22Rv1 (cell line): ENCODE measurements around the gene GPS1.

ENCODE experiments used
- ZFX ChIP-seq: fragments of 450-650 bp; IDR thresholded peaks from 2 replicates; pipeline ENCODE4 v1.6.1; 2017; ENCODE audit warnings: antibody characterized with exemption, borderline replicate concordance
- TF ChIP-seq, protein P1 (sequence below): fragments of 450-650 bp; IDR thresholded peaks from 2 replicates; pipeline ENCODE4 v1.5.1; 2017; ENCODE audit warnings: mild to moderate bottlenecking

DNA sequence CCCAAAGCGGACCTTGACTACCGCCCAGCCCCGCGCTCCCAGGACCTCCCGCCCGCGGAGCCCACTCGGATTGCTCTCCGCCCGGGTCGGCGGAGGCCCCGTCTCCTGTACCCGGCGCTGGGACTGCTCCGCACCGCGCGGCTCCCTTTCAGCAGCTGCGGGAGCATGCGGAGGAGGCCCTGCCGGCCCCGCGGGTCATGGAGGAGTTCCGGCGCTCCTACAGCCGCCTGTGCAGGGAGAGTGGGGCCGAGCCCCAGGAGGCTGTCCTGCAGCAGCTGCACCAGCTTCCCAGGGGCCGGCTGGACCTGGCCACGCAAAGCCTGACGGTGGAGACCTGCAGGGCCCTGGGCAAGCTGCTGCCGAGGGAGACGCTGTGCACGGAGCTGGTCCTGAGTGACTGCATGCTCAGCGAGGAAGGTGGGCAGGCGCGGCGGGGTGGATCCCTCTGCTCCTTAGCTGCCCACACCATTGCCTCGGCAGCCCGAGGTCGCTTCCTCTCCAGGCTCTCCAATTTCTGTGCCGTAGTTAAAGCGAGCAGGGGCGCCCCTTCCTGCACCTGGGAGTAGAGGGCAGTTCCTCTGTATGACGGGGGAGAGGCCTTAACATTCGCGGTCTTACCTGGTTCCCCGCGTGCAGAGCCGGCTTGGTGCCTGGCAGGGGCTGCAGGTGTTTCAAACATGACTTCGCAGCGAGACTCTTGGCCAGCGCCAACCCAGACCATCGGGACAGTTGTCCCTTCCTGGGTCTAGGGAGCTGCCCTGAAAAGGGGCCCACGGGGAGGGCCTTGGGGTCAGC, 28.1 kb upstream of the GPS1 start:
- TF ChIP-seq, protein P1, sequence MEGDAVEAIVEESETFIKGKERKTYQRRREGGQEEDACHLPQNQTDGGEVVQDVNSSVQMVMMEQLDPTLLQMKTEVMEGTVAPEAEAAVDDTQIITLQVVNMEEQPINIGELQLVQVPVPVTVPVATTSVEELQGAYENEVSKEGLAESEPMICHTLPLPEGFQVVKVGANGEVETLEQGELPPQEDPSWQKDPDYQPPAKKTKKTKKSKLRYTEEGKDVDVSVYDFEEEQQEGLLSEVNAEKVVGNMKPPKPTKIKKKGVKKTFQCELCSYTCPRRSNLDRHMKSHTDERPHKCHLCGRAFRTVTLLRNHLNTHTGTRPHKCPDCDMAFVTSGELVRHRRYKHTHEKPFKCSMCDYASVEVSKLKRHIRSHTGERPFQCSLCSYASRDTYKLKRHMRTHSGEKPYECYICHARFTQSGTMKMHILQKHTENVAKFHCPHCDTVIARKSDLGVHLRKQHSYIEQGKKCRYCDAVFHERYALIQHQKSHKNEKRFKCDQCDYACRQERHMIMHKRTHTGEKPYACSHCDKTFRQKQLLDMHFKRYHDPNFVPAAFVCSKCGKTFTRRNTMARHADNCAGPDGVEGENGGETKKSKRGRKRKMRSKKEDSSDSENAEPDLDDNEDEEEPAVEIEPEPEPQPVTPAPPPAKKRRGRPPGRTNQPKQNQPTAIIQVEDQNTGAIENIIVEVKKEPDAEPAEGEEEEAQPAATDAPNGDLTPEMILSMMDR = no peak
- TF ChIP-seq ZFX = no peak
